RCC 7860 (cell line): ENCODE measurements around the gene GH1.
"Not testable (repeated sequence)": the region's sequence is repeated elsewhere in the genome, so short reads cannot be mapped to it uniquely, and the experiment has no call there.

Experiments
- DNase-seq: peaks from one replicate; pipeline ENCODE4 v3.0.0-alpha.2; 2015; ENCODE audit warnings: low spot score
- FAIRE-seq: peaks from 2 replicates; lab custom pipeline; 2012; peaks lifted over from hg19 to GRCh38; lab: Jason Lieb, UNC

The GH1 gene

DNA sequence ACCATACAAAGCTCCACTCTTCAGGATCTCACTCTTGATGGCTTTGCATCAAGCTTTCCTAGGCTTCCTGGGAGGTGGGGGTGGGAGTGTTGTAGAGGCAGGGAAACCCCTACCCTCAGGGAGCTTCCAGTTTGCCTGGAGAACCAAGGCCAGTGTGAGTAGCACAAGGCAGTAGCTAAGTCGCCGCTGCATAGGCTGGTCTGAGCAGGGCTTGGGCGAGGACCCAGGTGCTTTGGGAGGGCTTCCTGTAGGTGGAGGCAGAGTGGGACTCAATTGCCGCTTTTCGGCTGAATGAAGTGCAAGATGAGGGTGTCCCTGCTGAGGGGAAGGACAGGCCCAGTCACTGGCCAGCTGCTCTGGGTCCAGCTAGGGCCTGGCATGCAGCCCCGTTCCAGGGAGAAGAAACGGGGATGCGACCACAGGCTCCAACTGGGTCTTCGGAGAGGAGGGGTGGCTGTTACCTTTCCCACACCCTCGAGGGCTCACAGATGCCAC lies 9.6 kb upstream of the GH1 start:
- no peak for DNase-seq
- FAIRE-seq: no peak

DNA sequence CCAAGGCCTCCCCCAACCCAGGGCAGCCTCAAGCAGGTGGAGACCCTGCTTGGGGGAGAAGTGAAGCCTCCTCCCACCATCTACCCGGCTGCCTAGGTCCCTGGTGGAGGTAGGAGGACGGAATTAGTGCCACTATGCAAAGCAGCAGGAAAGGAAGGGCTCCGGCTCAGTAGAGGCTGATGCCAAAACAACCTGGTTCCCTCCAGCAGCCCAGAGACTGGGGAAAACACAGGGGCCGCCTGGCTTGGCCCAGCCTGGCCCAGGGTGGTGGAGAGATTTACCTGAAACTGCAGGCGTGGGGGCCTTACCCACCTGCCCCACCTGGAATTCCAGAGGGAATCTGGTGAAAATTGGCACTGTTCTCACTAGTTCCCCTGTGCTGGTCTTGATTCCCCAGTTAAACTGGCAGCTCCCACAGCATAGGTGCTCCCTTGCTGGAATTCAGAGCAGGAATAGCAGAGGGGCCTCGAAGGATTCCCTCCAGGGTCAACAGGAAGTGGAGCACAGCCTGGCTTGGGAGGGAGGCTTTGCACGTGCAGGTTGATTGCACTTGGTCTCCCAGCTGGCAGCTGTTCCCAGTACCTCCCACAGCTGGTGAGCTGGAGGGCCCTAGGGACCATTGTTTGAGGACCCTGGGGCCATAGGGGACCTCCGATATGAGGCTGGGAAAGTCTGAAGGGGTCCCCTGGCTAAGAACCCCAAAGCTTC lies 9.0 kb upstream of the GH1 start:
- FAIRE-seq: no peak

DNA sequence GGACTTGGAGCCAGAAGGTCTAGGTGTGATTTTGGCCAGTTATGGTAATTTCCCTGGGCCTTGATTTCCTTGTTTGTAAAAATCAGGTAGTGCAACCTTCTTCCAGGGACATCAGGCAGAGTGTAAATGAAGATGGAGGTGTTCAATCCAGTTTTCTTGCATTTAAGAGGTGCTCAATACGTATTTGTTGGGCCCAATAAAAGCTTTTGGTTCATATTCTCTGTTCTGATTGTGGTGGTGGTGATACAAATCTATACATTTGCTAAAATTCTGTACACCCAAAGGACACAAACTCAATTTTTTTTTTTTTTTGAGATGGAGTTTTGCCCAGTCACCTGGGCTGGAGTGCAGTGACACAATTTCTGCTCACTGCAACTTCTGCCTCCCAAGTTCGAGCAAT lies 7.5 kb upstream of the GH1 start:
- FAIRE-seq (no peak), DNase-seq (no peak)

More for the DNA sequence above, 9.0 kb upstream of the GH1 start:
- DNase-seq: no peak

DNA sequence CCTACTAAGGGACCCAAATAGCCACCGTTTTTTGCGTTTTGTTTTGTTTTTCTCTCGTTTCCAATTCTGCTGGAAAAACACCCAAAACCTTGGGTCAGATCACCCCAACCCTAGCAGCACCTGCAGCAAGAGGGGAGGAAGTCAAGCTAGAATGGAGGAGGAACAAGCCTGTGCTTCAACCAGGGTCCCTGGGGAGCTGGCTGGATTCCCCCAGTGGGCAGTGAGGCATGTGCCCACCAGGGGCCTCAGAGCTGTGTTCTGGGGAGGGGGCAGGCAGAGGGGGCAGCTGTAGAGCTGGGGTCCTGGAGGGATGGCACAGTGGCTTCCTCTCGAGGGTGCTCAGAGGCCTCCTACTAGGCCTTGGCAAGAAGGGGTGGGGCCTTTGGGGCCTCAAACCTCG lies 7.0 kb upstream of the GH1 start:
- FAIRE-seq (no peak), DNase-seq (no peak)

DNA sequence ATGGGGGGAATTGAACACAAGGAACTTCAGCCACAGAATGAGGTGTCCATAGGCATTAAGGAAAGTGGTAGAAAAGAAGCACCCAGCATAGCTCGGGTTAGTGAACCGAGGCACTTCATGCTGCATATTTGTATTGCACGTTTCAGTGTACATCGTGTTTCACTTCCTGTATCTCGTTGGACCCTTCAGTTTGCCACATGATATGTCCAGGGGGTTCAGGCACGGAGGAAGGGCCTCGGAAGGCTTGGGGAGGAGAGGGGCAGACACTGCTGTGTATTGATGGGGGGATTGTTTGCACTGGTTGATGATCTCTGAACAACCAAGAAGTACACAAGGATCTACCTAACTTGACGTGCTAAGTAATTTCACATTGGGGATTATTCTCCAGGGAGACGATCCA lies 3.8 kb upstream of the GH1 start:
- DNase-seq, FAIRE-seq: not testable (repeated sequence)

DNA sequence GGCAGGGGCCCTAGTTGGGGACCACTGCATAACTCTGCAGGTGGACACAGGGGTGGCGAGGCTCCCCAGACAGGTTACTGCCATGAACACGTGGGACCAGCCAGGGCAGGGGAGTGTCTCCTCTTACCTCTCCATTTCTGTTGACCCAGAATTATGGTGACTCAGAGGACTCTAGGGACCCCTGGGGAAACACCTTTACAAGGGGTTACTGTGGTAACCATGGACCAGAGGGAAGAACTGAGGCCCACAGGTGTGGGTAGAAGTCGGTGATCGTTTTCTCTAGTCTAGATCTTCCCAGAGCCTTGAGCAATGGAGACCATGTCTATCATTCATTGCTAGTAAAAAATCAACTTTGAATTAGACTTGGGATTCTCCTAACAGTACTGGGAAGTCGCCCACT lies 2.1 kb upstream of the GH1 start:
- FAIRE-seq, DNase-seq: not testable (repeated sequence)

DNA sequence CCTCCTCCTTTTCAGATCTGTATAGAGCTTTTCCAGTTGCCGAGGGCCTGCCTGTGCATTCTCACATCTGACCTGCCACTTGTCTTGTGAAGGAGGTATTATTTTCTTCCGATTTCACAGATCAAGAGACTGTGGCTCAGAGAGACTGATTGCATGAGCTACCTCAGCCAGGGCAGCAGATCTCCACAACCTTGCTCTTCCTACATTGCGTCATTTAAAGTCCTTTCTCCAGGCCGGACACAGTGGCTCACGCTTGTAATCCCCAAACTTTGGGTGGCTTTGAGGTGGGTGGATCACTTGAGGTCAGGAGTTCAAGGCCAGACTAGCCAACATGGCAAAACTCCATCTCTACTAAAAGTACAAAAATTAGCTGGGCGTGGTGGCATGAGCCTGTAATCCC lies 1.4 kb upstream of the GH1 start:
- not testable (repeated sequence) for DNase-seq, FAIRE-seq

DNA sequence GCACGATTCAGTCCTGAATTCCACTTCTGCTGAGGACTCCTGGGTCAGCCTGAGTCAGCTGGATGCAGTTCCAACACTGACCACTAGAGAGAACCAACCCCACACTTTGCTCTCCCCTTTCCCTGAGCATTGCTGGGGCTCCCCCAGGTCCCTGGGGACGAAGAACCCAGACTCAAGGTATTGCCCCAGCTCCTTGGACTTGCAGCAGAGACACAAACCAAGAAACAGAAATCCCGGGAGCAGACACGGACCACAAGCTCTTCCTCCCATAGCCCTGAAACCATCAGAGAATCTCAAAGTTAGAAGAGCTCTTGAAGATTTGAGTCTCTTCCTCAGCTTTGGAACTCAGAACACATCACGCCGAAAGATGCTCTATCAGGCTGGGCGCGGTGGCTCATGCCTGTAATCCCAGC lies 678 bp upstream of the GH1 start:
- FAIRE-seq: no peak
- DNase-seq: peak; percentile 20

DNA sequence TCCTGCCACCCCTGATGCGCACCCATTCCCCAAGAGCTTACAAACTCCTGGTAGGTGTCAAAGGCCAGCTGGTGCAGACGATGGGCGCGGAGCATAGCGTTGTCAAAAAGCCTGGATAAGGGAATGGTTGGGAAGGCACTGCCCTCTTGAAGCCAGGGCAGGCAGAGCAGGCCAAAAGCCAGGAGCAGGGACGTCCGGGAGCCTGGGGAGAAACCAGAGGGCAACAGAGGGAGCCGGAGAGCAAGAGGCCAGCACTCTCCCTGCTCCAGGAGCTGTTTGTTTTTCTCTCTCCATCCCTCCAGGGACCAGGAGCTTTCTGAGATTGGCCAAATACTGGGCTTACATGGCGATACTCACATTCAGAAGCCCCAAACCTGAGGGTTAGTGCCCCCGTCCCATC lies 334 bp downstream of the GH1 start:
- FAIRE-seq (no peak), DNase-seq (no peak)

DNA sequence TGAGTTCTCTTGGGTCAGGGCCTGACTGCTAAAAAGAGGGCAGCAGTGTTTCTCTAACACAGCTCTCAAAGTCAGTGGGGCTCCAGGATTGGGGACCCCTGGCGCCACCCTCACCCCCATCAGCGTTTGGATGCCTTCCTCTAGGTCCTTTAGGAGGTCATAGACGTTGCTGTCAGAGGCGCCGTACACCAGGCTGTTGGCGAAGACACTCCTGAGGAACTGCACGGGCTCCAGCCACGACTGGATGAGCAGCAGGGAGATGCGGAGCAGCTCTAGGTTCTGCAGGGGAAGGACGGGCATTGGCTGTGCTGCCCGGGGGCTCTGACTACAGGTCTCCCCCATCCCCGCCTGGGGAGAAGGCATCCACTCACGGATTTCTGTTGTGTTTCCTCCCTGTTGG lies 993 bp downstream of the GH1 start:
- FAIRE-seq (no peak), DNase-seq (no peak)

DNA sequence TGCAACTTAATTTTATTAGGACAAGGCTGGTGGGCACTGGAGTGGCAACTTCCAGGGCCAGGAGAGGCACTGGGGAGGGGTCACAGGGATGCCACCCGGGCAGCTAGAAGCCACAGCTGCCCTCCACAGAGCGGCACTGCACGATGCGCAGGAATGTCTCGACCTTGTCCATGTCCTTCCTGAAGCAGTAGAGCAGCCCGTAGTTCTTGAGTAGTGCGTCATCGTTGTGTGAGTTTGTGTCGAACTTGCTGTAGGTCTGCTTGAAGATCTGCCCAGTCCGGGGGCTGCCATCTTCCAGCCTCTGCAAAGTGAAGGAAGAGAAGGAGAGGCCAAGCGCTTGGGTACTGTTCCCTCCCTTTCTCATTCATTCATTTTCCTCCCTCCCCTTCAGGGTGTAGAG lies 1.4 kb downstream of the GH1 start:
- not testable (repeated sequence) for DNase-seq, FAIRE-seq

DNA sequence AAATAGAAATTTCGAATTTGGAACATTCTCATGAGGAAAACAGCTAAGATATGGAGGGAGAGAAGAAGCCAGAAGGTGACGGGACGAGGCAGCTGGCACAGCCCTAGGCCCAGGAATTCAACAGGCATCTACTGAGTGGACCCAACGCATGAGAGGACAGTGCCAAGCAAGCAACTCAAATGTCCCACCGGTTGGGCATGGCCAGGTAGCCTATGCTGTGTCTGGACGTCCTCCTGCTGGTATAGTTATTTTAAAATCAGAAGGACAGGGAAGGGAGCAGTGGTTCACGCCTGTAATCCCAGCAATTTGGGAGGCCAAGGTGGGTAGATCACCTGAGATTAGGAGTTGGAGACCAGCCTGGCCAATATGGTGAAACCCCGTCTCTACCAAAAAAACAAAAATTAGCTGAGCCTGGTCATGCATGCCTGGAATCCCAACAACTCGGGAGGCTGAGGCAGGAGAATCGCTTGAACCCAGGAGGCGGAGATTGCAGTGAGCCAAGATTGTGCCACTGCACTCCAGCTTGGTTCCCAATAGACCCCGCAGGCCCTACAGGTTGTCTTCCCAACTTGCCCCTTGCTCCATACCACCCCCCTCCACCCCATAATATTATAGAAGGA lies 2.0 kb downstream of the GH1 start:
- FAIRE-seq: no peak

DNA sequence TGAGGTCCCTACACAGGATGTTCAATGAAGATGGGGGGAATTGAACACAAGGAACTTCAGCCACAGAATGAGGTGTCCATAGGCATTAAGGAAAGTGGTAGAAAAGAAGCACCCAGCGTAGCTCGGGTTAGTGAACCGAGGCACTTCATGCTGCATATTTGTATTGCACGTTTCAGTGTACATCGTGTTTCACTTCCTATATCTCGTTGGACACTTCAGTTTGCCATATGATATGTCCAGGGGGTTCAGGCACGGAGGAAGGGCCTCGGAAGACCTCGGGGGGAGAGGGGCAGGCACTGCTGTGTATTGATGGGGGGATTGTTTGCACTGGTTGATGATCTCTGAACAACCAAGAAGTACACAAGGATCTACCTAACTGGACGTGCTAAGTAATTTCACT lies 2.9 kb downstream of the GH1 start:
- not testable (repeated sequence) for DNase-seq

More for the DNA sequence above, 2.0 kb downstream of the GH1 start:
- no peak for DNase-seq

DNA sequence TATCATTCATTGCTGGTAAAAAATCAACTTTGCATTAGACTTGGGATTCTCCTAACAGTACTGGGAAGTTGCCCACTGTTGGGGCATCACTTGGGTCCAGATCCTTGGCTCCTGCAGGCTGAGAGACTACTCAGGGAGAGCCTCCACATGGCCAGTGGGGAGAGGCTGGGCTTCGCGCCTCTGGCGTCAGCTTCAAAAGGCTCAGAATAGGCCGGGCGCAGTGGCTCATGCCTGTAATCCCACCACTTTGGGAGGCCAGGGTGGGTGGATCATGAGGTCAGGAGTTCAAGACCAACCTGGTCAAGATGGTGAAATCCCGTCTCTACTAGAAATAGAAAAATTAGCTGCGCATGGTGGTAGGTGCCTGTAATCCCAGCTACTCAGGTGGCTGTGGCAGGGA lies 4.2 kb downstream of the GH1 start:
- FAIRE-seq: no peak
- DNase-seq: no peak

More for the DNA sequence above, 2.9 kb downstream of the GH1 start:
- not testable (repeated sequence) for FAIRE-seq

DNA sequence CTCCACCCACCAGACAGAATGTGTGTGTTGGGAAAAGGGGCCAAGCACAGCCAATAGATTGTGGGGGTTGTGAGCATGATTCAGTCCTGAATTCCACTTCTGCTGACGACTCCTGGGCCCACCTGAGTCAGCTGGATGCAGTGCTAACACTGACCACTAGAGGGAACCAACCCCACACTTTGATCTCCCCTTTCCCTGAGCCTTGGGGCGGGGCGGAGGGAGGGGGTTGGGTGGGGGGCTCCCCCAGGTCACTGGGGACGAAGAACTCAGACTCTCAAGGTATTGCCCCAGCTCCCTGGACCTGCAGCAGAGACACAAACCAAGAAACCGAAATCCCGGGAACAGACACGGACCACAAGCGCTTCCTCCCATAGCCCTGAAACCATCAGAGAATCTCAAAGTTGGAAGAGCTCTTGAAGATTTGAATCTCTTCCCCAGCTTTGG lies 7.0 kb downstream of the GH1 start:
- no peak for FAIRE-seq
- DNase-seq: peak; percentile 22

DNA sequence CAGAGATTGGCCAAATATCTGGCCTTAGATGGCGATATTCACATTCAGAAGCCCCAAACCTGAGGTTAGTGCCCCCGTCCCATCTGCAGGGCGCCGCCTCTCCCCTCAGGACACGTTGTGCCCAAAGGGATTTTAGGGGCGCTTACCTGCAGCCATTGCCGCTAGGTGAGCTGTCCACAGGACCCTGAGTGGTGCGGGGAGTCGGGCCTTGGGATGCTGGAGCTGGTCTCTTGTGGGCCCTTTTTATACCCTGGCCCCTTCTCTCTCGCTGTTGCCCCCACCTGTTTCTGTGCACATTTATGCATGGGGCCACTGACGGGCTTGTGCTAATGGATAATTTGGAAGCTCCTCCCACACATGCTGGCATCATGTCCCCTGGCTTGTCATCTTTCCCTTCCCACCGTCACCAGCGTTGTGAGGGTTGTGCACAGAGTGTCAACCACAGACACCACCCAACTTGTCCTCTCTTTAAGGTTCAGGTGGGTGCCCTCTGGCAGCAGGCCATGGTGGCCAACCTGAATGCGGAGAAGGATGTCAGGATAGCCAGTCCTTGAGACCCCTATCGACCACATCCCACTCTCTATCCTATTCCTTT lies 7.5 kb downstream of the GH1 start, which contains the start of gene CSHL1:
Gene CSHL1, minus strand, starts transcription at position 218 of the 595 bp plus-strand sequence. Its CDS starts 62 bp downstream, at position 156.
- no peak for FAIRE-seq

DNA sequence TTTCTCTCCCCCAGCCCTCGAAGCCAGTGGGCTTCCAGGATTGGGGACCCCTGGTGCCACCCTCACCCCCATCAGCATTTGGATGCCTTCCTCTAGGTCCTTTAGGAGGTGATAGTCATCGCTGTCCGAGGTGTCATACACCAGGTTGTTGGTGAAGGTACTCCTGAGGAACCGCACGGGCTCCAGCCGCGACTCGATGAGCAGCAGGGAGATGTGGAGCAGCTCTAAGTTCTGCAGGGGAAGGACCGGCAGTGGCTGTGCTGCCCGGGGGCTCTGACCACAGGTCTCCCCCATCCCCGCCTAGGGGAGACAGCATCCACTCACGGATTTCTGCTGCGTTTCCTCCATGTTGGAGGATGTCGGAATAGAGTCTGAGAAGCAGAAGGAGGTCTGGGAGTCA lies 8.5 kb downstream of the GH1 start:
- DNase-seq (no peak), FAIRE-seq (no peak)

More for the DNA sequence above, 7.5 kb downstream of the GH1 start, which contains the start of gene CSHL1:
- no peak for DNase-seq

DNA sequence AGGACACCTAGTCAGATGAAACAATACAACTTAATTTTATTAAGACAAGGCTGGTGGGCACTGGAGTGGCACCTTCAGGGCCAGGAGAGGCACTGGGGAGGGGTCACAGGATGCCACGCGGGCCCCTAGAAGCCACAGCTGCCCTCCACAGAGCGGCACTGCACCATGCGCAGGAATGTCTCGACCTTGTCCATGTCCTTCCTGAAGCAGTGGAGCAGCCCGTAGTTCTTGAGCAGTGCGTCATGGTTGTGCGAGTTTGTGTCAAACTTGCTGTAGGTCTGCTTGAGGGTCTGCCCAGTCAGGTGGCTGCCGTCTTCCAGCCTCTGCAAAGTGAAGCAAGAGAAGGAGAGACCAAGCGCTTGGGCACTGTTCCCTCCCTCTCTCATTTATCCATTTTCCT lies 9.1 kb downstream of the GH1 start:
- not testable (repeated sequence) for DNase-seq, FAIRE-seq

DNA sequence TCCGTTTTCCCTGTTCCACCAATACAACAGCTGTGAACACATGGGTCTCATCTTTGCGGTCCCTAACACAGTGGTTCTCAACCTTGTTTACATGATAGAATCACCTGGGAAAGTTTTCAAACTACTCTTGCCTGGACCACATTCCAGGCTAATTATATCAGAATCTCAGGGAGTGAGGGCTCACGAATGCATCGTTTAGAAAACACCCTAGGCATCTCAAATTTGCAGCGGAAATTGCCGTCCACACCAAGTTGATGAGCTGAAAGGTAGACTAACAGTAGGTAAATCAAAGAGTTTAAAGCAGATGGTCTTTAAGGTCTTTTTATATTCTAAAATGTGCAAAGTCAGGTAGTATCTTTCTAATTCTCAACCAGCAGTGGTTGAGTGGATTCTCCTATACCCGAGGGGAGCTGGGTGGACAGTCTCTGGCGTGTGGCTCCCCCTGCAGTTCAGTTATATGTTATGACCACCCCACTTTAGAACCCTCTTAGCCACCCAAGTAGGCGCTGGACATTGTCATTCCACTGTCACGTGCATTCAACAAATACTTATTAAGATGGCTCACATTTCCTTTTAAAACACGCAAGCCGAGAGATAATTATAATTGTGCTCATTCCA lies 11.4 kb downstream of the GH1 start:
- not testable (repeated sequence) for DNase-seq, FAIRE-seq

DNA sequence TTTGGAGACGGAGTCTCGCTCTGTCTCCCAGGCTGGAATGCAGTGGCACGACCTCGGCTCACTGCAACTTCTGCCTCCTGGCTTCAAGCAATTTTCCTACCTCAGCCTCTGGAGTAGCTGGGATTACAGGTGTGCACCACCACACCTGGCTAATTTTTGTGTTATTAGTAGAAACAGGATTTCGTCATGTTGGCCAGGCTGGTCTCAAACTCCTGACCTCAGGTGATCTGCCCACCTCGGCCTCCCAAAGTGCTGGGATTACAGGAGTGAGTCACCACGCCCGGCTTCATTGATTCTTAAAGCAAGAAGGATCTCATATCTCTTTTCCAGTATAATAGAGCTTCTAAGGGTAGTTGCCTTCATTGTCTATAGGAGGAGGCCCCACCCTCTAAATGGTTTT lies 13.8 kb downstream of the GH1 start:
- FAIRE-seq, DNase-seq: not testable (repeated sequence)

DNA sequence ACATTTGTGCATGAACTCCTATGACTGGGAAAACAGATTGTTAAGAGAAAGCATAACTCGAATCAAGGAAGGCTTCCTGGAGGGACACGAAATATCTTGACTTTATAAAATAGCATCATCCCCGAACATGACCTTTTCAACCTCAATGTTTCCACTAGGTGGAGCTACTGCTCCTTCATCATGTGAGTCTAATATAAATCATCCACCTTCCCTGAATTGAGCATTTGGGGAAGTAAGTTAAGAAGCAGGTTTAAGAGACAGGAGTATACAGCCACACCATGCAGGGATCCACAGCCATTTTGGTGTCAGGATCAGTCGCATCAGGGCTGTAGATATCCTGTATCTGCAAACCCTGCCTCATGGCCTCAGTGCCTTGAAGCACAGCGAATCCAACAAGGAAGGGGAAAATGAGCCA lies 14.8 kb downstream of the GH1 start:
- FAIRE-seq: peak; percentile 60
- not testable (repeated sequence) for DNase-seq
